Esophagus squamous epithelium (tissue), 5 donors: ENCODE measurements around the gene BAIAP2. TPM values are rescaled to one million over a fixed set of nuclear protein-coding genes. Genes with fewer than 3 reads are reported as not detected.

Experiments used
- DNase-seq: peaks from one replicate; lab custom pipeline; 2025; lab: John Stamatoyannopoulos, UW
- H3K27ac ChIP-seq, 4 donors: fragments of 200-600 bp; sonication (generic); one replicate each; pipeline ENCODE4 v1.5.1; 2016 to 2019; ENCODE audit warnings: mild to moderate bottlenecking in 1 of 4
- H3K27me3 ChIP-seq, 4 donors: fragments of 200-600 bp; sonication (generic); 1 replicate in 3 of 4; 2 replicates in 1 of 4; pipeline versions ENCODE4 v1.5.1 to v1.6.0; 2017 to 2021; ENCODE audit warnings: antibody characterized with exemption in 1 of 4
- H3K36me3 ChIP-seq, 3 donors: fragments of 200-600 bp; sonication (generic); one replicate each; pipeline ENCODE4 v1.5.1; 2016 to 2019
- H3K4me1 ChIP-seq, 3 donors: fragments of 200-600 bp; sonication (generic); one replicate each; pipeline ENCODE4 v1.5.1; 2017 to 2019
- H3K4me3 ChIP-seq, 4 donors: fragments of 200-600 bp; sonication (generic); 1 replicate in 3 of 4; 2 replicates in 1 of 4; pipeline ENCODE4 v1.5.1; 2016 to 2019; ENCODE audit warnings: mild to moderate bottlenecking in 2 of 4, moderate library complexity in 1 of 4
- H3K9me3 ChIP-seq, 3 donors: fragments of 200-600 bp; sonication (generic); one replicate each; pipeline ENCODE4 v1.5.1; 2016 to 2019
- POLR2A ChIP-seq, 4 donors: fragments of 450-650 bp; IDR thresholded peaks; one replicate each; pipeline ENCODE4 v1.6.1; 2017; ENCODE audit warnings: antibody characterized with exemption in 4 of 4, mild to moderate bottlenecking in 4 of 4, moderate library complexity in 3 of 4
- WGBS, 2 donors: methylation state at CpG; one replicate each; pipeline ENCODE4 v1.1.5; 2018; 5-methylcytosine and 5-hydroxymethylcytosine counted together
- intact Hi-C: fragments of 100-400 bp; cut with DNase I; formaldehyde crosslinking; loops from one replicate; pipeline ENCODE4 v1.15.0; 2022
- total RNA-seq, 4 donors: library from RNA; depleted of rRNA; stranded (reverse); fragments of >200 nt; gene quantifications; one replicate each; pipeline ENCODE4 v1.1.0, GENCODE V29; 2016
- TF ChIP-seq, protein P1 (sequence below), 6 experiments: fragments of 450-650 bp in 4 of 6; fragments of 200-600 bp in 2 of 6; sonication (generic) in 2 of 6; IDR thresholded peaks; one replicate each; pipeline ENCODE4 v1.5.1; 2016 to 2019; ENCODE audit warnings: antibody characterized with exemption in 6 of 6, mild to moderate bottlenecking in 4 of 6, moderate library complexity in 4 of 6
- donor health status: DM: yes; HTN: yes; CAD: no.

BAIAP2 gene
- total RNA-seq, 4 donors from 2014 or later, result 87.8 to 175 (median 105) TPM

DNA sequence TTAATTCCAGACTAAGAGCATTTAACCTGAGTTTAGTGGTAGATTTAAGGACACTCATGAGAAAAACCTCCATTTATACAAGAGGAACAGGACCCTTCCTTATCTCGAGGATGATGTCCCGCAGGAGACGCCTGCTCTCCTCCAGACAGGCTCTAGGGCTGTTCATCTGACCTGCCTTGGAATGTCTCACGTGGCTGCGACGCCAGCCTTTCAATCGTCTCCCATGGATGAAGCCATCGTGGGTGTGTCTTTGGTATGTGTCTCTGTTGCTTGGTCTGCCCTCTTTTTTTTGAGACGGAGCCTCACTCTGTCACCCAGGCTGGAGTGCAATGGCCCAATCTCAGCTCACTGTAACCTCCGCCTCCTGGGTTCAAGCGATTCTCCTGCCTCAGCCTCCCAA, 26.8 kb upstream of the BAIAP2 start:
- Histone ChIP-seq H3K27ac (no peak overlapping the region), H3K4me1 (peaks cover 11 to 18% (median 14%) of the 10 kb centered on the region in 3 donors), H3K4me3 (no peak overlapping the region), H3K9me3 (peaks cover 0 to 12% (median 9%) of the 10 kb centered on the region in 3 donors), H3K36me3 (no peaks in the 10 kb centered on the region), H3K27me3 (peaks cover 0 to 36% (median 10%) of the 10 kb centered on the region in 4 donors)
- intact Hi-C loops, result no loop called here
- no peak for DNase-seq
- WGBS, 2 donors, result 84 to 89% methylated on average over 11 of the region's 11 CpGs
- TF ChIP-seq, protein P1, sequence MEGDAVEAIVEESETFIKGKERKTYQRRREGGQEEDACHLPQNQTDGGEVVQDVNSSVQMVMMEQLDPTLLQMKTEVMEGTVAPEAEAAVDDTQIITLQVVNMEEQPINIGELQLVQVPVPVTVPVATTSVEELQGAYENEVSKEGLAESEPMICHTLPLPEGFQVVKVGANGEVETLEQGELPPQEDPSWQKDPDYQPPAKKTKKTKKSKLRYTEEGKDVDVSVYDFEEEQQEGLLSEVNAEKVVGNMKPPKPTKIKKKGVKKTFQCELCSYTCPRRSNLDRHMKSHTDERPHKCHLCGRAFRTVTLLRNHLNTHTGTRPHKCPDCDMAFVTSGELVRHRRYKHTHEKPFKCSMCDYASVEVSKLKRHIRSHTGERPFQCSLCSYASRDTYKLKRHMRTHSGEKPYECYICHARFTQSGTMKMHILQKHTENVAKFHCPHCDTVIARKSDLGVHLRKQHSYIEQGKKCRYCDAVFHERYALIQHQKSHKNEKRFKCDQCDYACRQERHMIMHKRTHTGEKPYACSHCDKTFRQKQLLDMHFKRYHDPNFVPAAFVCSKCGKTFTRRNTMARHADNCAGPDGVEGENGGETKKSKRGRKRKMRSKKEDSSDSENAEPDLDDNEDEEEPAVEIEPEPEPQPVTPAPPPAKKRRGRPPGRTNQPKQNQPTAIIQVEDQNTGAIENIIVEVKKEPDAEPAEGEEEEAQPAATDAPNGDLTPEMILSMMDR (IDR thresholded peaks at IDR 0.05), result no peak
- no peak for TF ChIP-seq POLR2A (IDR thresholded peaks at IDR 0.05)

- Histone ChIP-seq H3K9me3 (peaks cover 0 to 12% (median 9%) of the 10 kb centered on the region in 3 donors), H3K27me3 (peaks cover 0 to 26% (median 5%) of the 10 kb centered on the region in 4 donors), H3K4me3 (no peak overlapping the region), H3K27ac (no peak overlapping the region), H3K4me1 (peaks cover 4 to 8% (median 6%) of the 10 kb centered on the region in 3 donors), H3K36me3 (no peaks in the 10 kb centered on the region)
- no peak for DNase-seq
- 68 to 97% methylated on average over 6 to 10 of the region's 14 CpGs for WGBS, 2 donors
- no peak for TF ChIP-seq POLR2A (IDR thresholded peaks at IDR 0.05)
- TF ChIP-seq, protein P1 (IDR thresholded peaks at IDR 0.05), result no peak
- intact Hi-C loops, result no loop called here
Measured at GRCh38 chr17:81009136-81009535, 25.8 kb upstream of the BAIAP2 start.

- TF ChIP-seq POLR2A (IDR thresholded peaks at IDR 0.05), result no peak
- TF ChIP-seq, protein P1 (IDR thresholded peaks at IDR 0.05), result no peak
- no peak overlapping the region for H3K4me3 ChIP-seq
- DNase-seq, result no peak
- WGBS, 2 donors, result 71 to 89% methylated on average over 2 of the region's 2 CpGs
- H3K36me3 ChIP-seq, result no peaks in the 10 kb centered on the region
- H3K4me1 ChIP-seq, result no peaks in the 10 kb centered on the region
- intact Hi-C loops, result no loop called here
- H3K9me3 ChIP-seq, result peaks cover 0 to 12% (median 9%) of the 10 kb centered on the region in 3 donors
- no peak overlapping the region for H3K27ac ChIP-seq
- H3K27me3 ChIP-seq, result peaks cover 0 to 8% (median 0%) of the 10 kb centered on the region in 4 donors
Measured at GRCh38 chr17:81010935-81011334, 24.0 kb upstream of the BAIAP2 start.

DNA sequence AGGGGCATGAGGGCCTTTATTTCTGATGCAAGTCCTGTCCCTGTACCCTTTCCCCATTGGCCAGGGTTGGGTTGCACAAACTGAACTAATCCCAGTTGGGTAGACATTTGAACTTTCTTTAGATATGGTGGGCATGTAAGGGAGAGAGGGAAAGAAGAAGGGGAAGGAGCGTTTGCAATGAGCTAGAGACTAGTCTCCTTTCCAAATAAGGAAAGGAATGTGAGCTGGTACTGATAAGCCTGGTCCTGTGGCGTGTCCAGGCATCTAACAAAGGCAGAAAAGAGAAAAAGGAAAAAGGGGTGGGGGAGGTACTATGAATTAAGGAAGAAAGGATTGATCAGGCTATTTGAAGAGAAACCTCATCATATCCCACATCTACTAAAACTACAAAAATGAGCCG, 23.0 kb upstream of the BAIAP2 start:
- H3K4me3 ChIP-seq, result no peak overlapping the region
- DNase-seq, result no peak
- H3K4me1 ChIP-seq, result no peaks in the 10 kb centered on the region
- no peak for TF ChIP-seq POLR2A (IDR thresholded peaks at IDR 0.05)
- TF ChIP-seq, protein P1 (IDR thresholded peaks at IDR 0.05), result no peak
- H3K36me3 ChIP-seq, result no peaks in the 10 kb centered on the region
- WGBS, 2 donors, result 43 to 56% methylated on average over 3 of the region's 3 CpGs
- H3K27ac ChIP-seq, result no peak overlapping the region
- H3K9me3 ChIP-seq, result peaks cover 0 to 12% (median 9%) of the 10 kb centered on the region in 3 donors
- H3K27me3 ChIP-seq, result peaks cover 0 to 1% (median 0%) of the 10 kb centered on the region in 4 donors
- intact Hi-C loops, result no loop called here

- H3K9me3 ChIP-seq, result peaks cover 0 to 12% (median 9%) of the 10 kb centered on the region in 3 donors
- H3K4me3 ChIP-seq, result no peak overlapping the region
- H3K27ac ChIP-seq, result no peak overlapping the region
- intact Hi-C loops, result no loop called here
- H3K4me1 ChIP-seq, result peaks cover 0 to 5% (median 3%) of the 10 kb centered on the region in 3 donors
- DNase-seq, result no peak
- H3K36me3 ChIP-seq, result no peaks in the 10 kb centered on the region
- H3K27me3 ChIP-seq, result no peaks in the 10 kb centered on the region
- TF ChIP-seq, protein P1 (IDR thresholded peaks at IDR 0.05), result no peak
- no peak for TF ChIP-seq POLR2A (IDR thresholded peaks at IDR 0.05)
- 80 to 91% methylated on average over 9 to 11 of the region's 13 CpGs for WGBS, 2 donors
Measured at GRCh38 chr17:81012574-81013447, 22.1 kb upstream of the BAIAP2 start.
